Neural progenitor cell (in vitro differentiated cells): ENCODE measurements around the gene DCUN1D4. TPM values are rescaled to one million over a fixed set of nuclear protein-coding genes. Genes with fewer than 3 reads are reported as not detected.
"Not testable (repeated sequence)": the region's sequence is repeated elsewhere in the genome, so short reads cannot be mapped to it uniquely, and the experiment has no call there.

Experiments used
- DNase-seq: peaks from one replicate; pipeline ENCODE4 v3.0.0-alpha.2; 2016; ENCODE audit warnings: low spot score
- H2AFZ ChIP-seq: fragments of 200-600 bp; sonication (generic); replicated peaks from 2 replicates; pipeline ENCODE4 v1.6.1; 2016; ENCODE audit warnings: antibody characterized with exemption
- H3F3A ChIP-seq: fragments of 200-600 bp; sonication (generic); 2 replicates; pipeline ENCODE4 v1.6.1; 2016; ENCODE audit warnings: antibody characterized with exemption, low read depth
- H3K27ac ChIP-seq: fragments of 200-600 bp; sonication (generic); 2 replicates; pipeline ENCODE4 v1.5.1; 2016; ENCODE audit warnings: mild to moderate bottlenecking
- H3K27me3 ChIP-seq: fragments of 200-600 bp; sonication (generic); 2 replicates; pipeline ENCODE4 v1.6.1; 2016; ENCODE audit warnings: mild to moderate bottlenecking, moderate library complexity
- H3K36me3 ChIP-seq: fragments of 200-600 bp; sonication (generic); 2 replicates; pipeline ENCODE4 v1.5.1; 2016
- H3K4me1 ChIP-seq: fragments of 200-600 bp; sonication (generic); 2 replicates; pipeline ENCODE4 v1.6.1; 2016; ENCODE audit warnings: mixed run types
- H3K4me2 ChIP-seq: fragments of 200-600 bp; sonication (generic); 2 replicates; pipeline ENCODE4 v1.6.1; 2016
- H3K4me3 ChIP-seq: fragments of 200-600 bp; sonication (generic); 2 replicates; pipeline ENCODE4 v1.5.1; 2016
- H3K79me2 ChIP-seq: fragments of 200-600 bp; sonication (generic); 2 replicates; pipeline ENCODE4 v1.6.1; 2016; ENCODE audit warnings: low read depth
- H3K9ac ChIP-seq: fragments of 200-600 bp; sonication (generic); 2 replicates; pipeline ENCODE4 v1.6.1; 2016
- H3K9me3 ChIP-seq: fragments of 200-600 bp; sonication (generic); 2 replicates; pipeline ENCODE4 v1.5.1; 2016; ENCODE audit warnings: low read depth
- H4K20me1 ChIP-seq: fragments of 200-600 bp; sonication (generic); 2 replicates; pipeline ENCODE4 v1.6.1; 2016; ENCODE audit warnings: low read depth
- H3K27ac Mint-ChIP-seq: 3 replicates; pipeline ENCODE4 v1.8.0; 2021; ENCODE audit warnings: mixed read lengths
- H3K27me3 Mint-ChIP-seq: 2 replicates; pipeline ENCODE4 v1.8.0; 2022; ENCODE audit warnings: low read depth, mild to moderate bottlenecking, inconsistent platforms, moderate library complexity, mixed read lengths; ENCODE audit not compliant: insufficient read depth
- H3K36me3 Mint-ChIP-seq: 3 replicates; pipeline ENCODE4 v1.8.0; 2021; ENCODE audit warnings: mixed read lengths
- H3K4me1 Mint-ChIP-seq: 3 replicates; pipeline ENCODE4 v1.8.0; 2021; ENCODE audit warnings: mixed read lengths
- H3K4me3 Mint-ChIP-seq: 3 replicates; pipeline ENCODE4 v1.8.0; 2021; ENCODE audit warnings: mild to moderate bottlenecking, moderate library complexity, mixed read lengths
- H3K9me3 Mint-ChIP-seq: 3 replicates; pipeline ENCODE4 v1.8.0; 2020; ENCODE audit warnings: mixed read lengths
- CTCF ChIP-seq: fragments of 200-600 bp; sonication (generic); IDR thresholded peaks from 2 replicates; pipeline ENCODE4 v1.5.1; 2017; ENCODE audit warnings: antibody characterized with exemption, mild to moderate bottlenecking
- EZH2 ChIP-seq: fragments of 200-600 bp; sonication (generic); IDR thresholded peaks from 2 replicates; pipeline ENCODE4 v1.6.1; 2017; ENCODE audit warnings: antibody characterized with exemption, mild to moderate bottlenecking, moderate library complexity
- EZH2phosphoT487 ChIP-seq: fragments of 200-600 bp; sonication (generic); IDR thresholded peaks from 2 replicates; pipeline ENCODE4 v1.6.1; 2017; ENCODE audit warnings: antibody characterized with exemption
- total RNA-seq: library from RNA; depleted of rRNA; stranded (reverse); fragments of >200 nt; gene quantifications from 2 replicates; pipeline ENCODE4 v1.2.3, GENCODE V29; 2015; ENCODE audit warnings: low replicate concordance

Gene DCUN1D4
- total RNA-seq, 1 donor from 2014 or later, result 180 TPM

- H3K36me3 Mint-ChIP-seq, result no peaks in the 10 kb centered on the region
- Histone ChIP-seq H3K27ac (no peak overlapping the region), H4K20me1 (no peaks in the 10 kb centered on the region), H2AFZ (peak overlapping the region; percentile 17), H3K9me3 (no peaks in the 10 kb centered on the region), H3K79me2 (no peaks in the 10 kb centered on the region), H3K27me3 (no peaks in the 10 kb centered on the region), H3K4me1 (peaks cover 3% of the 10 kb centered on the region), H3K4me3 (no peak overlapping the region), H3K9ac (no peak overlapping the region), H3F3A (no peaks in the 10 kb centered on the region), H3K4me2 (no peak overlapping the region), H3K36me3 (no peaks in the 10 kb centered on the region)
- no peak overlapping the region for H3K4me3 Mint-ChIP-seq
- H3K27me3 Mint-ChIP-seq, result peaks cover 10% of the 10 kb centered on the region
- no peak for DNase-seq
- no peaks in the 10 kb centered on the region for H3K4me1 Mint-ChIP-seq
- no peak overlapping the region for H3K27ac Mint-ChIP-seq
- no peaks in the 10 kb centered on the region for H3K9me3 Mint-ChIP-seq
- TF ChIP-seq CTCF (no peak), EZH2phosphoT487 (no peak)
These were observed 88.5 kb downstream of the DCUN1D4 start for GRCh38 chr4:51931461-51931860.

- Histone ChIP-seq H3K27me3 (no peaks in the 10 kb centered on the region), H3K79me2 (no peaks in the 10 kb centered on the region), H3K4me3 (no peak overlapping the region), H4K20me1 (no peaks in the 10 kb centered on the region), H3F3A (no peaks in the 10 kb centered on the region), H2AFZ (peak overlapping the region; percentile 82), H3K27ac (no peak overlapping the region), H3K4me1 (peaks cover 3% of the 10 kb centered on the region), H3K9me3 (no peaks in the 10 kb centered on the region), H3K36me3 (no peaks in the 10 kb centered on the region), H3K9ac (no peak overlapping the region), H3K4me2 (no peak overlapping the region)
- H3K4me3 Mint-ChIP-seq, result no peak overlapping the region
- H3K27ac Mint-ChIP-seq, result no peak overlapping the region
- peaks cover 2% of the 10 kb centered on the region for H3K9me3 Mint-ChIP-seq
- no peak for DNase-seq
- no peak for TF ChIP-seq EZH2phosphoT487
- TF ChIP-seq EZH2, result no peak
- no peaks in the 10 kb centered on the region for H3K4me1 Mint-ChIP-seq
- H3K36me3 Mint-ChIP-seq, result no peaks in the 10 kb centered on the region
- peaks cover 10% of the 10 kb centered on the region for H3K27me3 Mint-ChIP-seq
These were observed 89.3 kb downstream of the DCUN1D4 start for GRCh38 chr4:51932261-51932660.

GRCh38 chr4:51932684-51933083, 89.7 kb downstream of the DCUN1D4 start:
- H3K4me1 ChIP-seq, result no peaks in the 10 kb centered on the region
- H2AFZ ChIP-seq, result peak overlapping the region; percentile 82
- H3K4me1 Mint-ChIP-seq, result no peaks in the 10 kb centered on the region
- H3K9ac ChIP-seq, result no peak overlapping the region
- no peak overlapping the region for H3K4me2 ChIP-seq
- H3K27me3 Mint-ChIP-seq, result peaks cover 6% of the 10 kb centered on the region
- no peaks in the 10 kb centered on the region for H3F3A ChIP-seq
- H3K27ac ChIP-seq, result no peak overlapping the region
- H3K27me3 ChIP-seq, result no peaks in the 10 kb centered on the region
- H3K27ac Mint-ChIP-seq, result no peak overlapping the region
- peaks cover 2% of the 10 kb centered on the region for H3K9me3 Mint-ChIP-seq
- no peak overlapping the region for H3K4me3 ChIP-seq
- TF ChIP-seq CTCF (no peak), EZH2 (no peak), EZH2phosphoT487 (no peak)
- H4K20me1 ChIP-seq, result no peaks in the 10 kb centered on the region
- H3K36me3 Mint-ChIP-seq, result no peaks in the 10 kb centered on the region
- H3K79me2 ChIP-seq, result no peaks in the 10 kb centered on the region
- no peaks in the 10 kb centered on the region for H3K9me3 ChIP-seq
- H3K36me3 ChIP-seq, result no peaks in the 10 kb centered on the region
- no peak for DNase-seq
- no peak overlapping the region for H3K4me3 Mint-ChIP-seq

- not testable (repeated sequence) for DNase-seq, H3K36me3 Mint-ChIP-seq, H3K27me3 ChIP-seq, H3K4me2 ChIP-seq, H3F3A ChIP-seq, H3K27ac Mint-ChIP-seq, H4K20me1 ChIP-seq, H3K79me2 ChIP-seq, H3K4me3 Mint-ChIP-seq, H3K9me3 ChIP-seq, H3K4me3 ChIP-seq, H3K9ac ChIP-seq, H3K27ac ChIP-seq, H3K4me1 ChIP-seq, H3K27me3 Mint-ChIP-seq, H2AFZ ChIP-seq, H3K36me3 ChIP-seq, H3K4me1 Mint-ChIP-seq
- H3K9me3 Mint-ChIP-seq, result peaks cover 23% of the 10 kb centered on the region
These were observed 97.5 kb downstream of the DCUN1D4 start for GRCh38 chr4:51940460-51940859.
